GM19324 (cell line): Measurements from ENCODE around the gene CXCL8.
"Not testable (repeated sequence)": the region's sequence is repeated elsewhere in the genome, so short reads cannot be mapped to it uniquely, and the experiment has no call there.

Source experiments
- ATAC-seq: cut with Tn5 transposase; IDR thresholded peaks from one replicate; pipeline ENCODE4 v1.9.1; 2021; ENCODE audit warnings: mild to moderate bottlenecking, moderate library complexity; ENCODE audit not compliant: unreplicated experiment, low FRiP score

Gene CXCL8

GRCh38 chr4:73740353-73740778, at the start of gene CXCL8:
Gene CXCL8, plus strand, starts transcription at chr4:73740569. Its CDS starts 90 bp downstream, at chr4:73740659.
- no peak for ATAC-seq

- ATAC-seq, result not testable (repeated sequence)
Observed at GRCh38 chr4:73691201-73691600, 49.2 kb upstream of the CXCL8 start.

- ATAC-seq, result no peak
Observed at GRCh38 chr4:73691759-73692158, 48.6 kb upstream of the CXCL8 start.

- no peak for ATAC-seq
Observed at GRCh38 chr4:73692254-73692653, 48.1 kb upstream of the CXCL8 start.

- ATAC-seq, result no peak
Observed at GRCh38 chr4:73692701-73693100, 47.7 kb upstream of the CXCL8 start.

- no peak for ATAC-seq
Observed at GRCh38 chr4:73693811-73694210, 46.6 kb upstream of the CXCL8 start.

- ATAC-seq, result no peak
Observed at GRCh38 chr4:73698217-73698616, 42.2 kb upstream of the CXCL8 start.

GRCh38 chr4:73701116-73701515, 39.3 kb upstream of the CXCL8 start:
- no peak for ATAC-seq

- no peak for ATAC-seq
Observed at GRCh38 chr4:73702796-73703287, 37.5 kb upstream of the CXCL8 start.

GRCh38 chr4:73703320-73703719, 37.0 kb upstream of the CXCL8 start:
- no peak for ATAC-seq

- ATAC-seq, result no peak
Observed at GRCh38 chr4:73704314-73705055, 35.9 kb upstream of the CXCL8 start.

GRCh38 chr4:73705056-73705432, 35.3 kb upstream of the CXCL8 start:
- no peak for ATAC-seq

- no peak for ATAC-seq
Observed at GRCh38 chr4:73705721-73706120, 34.6 kb upstream of the CXCL8 start.

- ATAC-seq, result no peak
Observed at GRCh38 chr4:73706811-73707210, 33.6 kb upstream of the CXCL8 start.

GRCh38 chr4:73707269-73707875, 33.0 kb upstream of the CXCL8 start:
- no peak for ATAC-seq

GRCh38 chr4:73707918-73708577, 32.3 kb upstream of the CXCL8 start:
- no peak for ATAC-seq

- no peak for ATAC-seq
Observed at GRCh38 chr4:73709451-73710033, 30.8 kb upstream of the CXCL8 start.

GRCh38 chr4:73710094-73710493, 30.3 kb upstream of the CXCL8 start:
- no peak for ATAC-seq

GRCh38 chr4:73711989-73712388, 28.4 kb upstream of the CXCL8 start:
- ATAC-seq, result no peak

GRCh38 chr4:73713650-73714049, 26.7 kb upstream of the CXCL8 start:
- ATAC-seq, result no peak

- ATAC-seq, result no peak
Observed at GRCh38 chr4:73714647-73715046, 25.7 kb upstream of the CXCL8 start.
